HCT116 (cell line): ENCODE data around the gene IFNL1.

Experiments
- CTCF ChIP-seq, 3 experiments: fragments of 200-600 bp in 1 of 3; sonication (generic) in 1 of 3; IDR thresholded peaks in 2 of 3; conservative IDR thresholded peaks in 1 of 3; 2 replicates each; pipeline ENCODE4 v1.5.1; 2012 to 2017; ENCODE audit warnings: low read depth in 2 of 3, low read length in 2 of 3, antibody characterized with exemption in 1 of 3, borderline replicate concordance in 1 of 3, control low read depth in 1 of 3, mild to moderate bottlenecking in 1 of 3, mixed read lengths in 1 of 3, mixed run types in 1 of 3, moderate library complexity in 1 of 3; ENCODE audit not compliant: insufficient read depth in 1 of 3
- EZH2phosphoT487 ChIP-seq: fragments of 200-600 bp; IDR thresholded peaks from 2 replicates; pipeline ENCODE4 v1.6.1; 2018; ENCODE audit warnings: antibody characterized with exemption, borderline replicate concordance
- JUND ChIP-seq: IDR thresholded peaks from 2 replicates; pipeline ENCODE4 v1.6.1; 2012
- POLR2A ChIP-seq: IDR thresholded peaks from 2 replicates; pipeline ENCODE4 v1.7.0; 2011; ENCODE audit warnings: borderline replicate concordance; ENCODE audit not compliant: insufficient read depth, insufficient read length; ENCODE audit errors: extremely low read depth
- POLR2AphosphoS5 ChIP-seq: IDR thresholded peaks from 2 replicates; pipeline ENCODE4 v1.6.1; 2011; ENCODE audit warnings: mild to moderate bottlenecking, low read depth, low read length, moderate library complexity
- TCF7L2 ChIP-seq: IDR thresholded peaks from 2 replicates; pipeline ENCODE4 v1.7.0; 2011; ENCODE audit warnings: borderline replicate concordance, inconsistent platforms; ENCODE audit not compliant: insufficient read depth, insufficient read length; ENCODE audit errors: extremely low read depth
- YY1 ChIP-seq: IDR thresholded peaks from 2 replicates; pipeline ENCODE4 v1.6.1; 2011; ENCODE audit warnings: low read length, low read depth, moderate library complexity, mild to moderate bottlenecking; ENCODE audit not compliant: insufficient replicate concordance; ENCODE audit errors: extremely low read depth
- ZFX ChIP-seq: fragments of 450-650 bp; IDR thresholded peaks from 2 replicates; pipeline ENCODE4 v1.6.1; 2017
- ZNF274 ChIP-seq: fragments of 200-500 bp; sonication (Bioruptor generic); IDR thresholded peaks from 2 replicates; pipeline ENCODE4 v1.6.1; 2014; ENCODE audit warnings: mild to moderate bottlenecking, low read depth, low read length, inconsistent platforms
- TF ChIP-seq, protein P1 (sequence below): IDR thresholded peaks from 2 replicates; pipeline ENCODE4 v1.6.1; 2011; ENCODE audit warnings: mild to moderate bottlenecking, low read length, moderate library complexity; ENCODE audit not compliant: insufficient replicate concordance; ENCODE audit errors: extremely low read depth
- TF ChIP-seq, protein P2 (sequence below): IDR thresholded peaks from 2 replicates; pipeline ENCODE4 v1.6.1; 2012; ENCODE audit warnings: low read depth

- TF ChIP-seq CTCF (IDR thresholded peaks at IDR 0.05 in 2 of 3, conservative IDR thresholded peaks at IDR 0.05 in 1 of 3; ENCODE audit: borderline replicate concordance in 1 of 3, insufficient read depth in 1 of 3, low read depth in 2 of 3, low read length in 2 of 3) = no peak
- TF ChIP-seq POLR2A = no peak
- TF ChIP-seq ZNF274 = no peak
- TF ChIP-seq, protein P1, sequence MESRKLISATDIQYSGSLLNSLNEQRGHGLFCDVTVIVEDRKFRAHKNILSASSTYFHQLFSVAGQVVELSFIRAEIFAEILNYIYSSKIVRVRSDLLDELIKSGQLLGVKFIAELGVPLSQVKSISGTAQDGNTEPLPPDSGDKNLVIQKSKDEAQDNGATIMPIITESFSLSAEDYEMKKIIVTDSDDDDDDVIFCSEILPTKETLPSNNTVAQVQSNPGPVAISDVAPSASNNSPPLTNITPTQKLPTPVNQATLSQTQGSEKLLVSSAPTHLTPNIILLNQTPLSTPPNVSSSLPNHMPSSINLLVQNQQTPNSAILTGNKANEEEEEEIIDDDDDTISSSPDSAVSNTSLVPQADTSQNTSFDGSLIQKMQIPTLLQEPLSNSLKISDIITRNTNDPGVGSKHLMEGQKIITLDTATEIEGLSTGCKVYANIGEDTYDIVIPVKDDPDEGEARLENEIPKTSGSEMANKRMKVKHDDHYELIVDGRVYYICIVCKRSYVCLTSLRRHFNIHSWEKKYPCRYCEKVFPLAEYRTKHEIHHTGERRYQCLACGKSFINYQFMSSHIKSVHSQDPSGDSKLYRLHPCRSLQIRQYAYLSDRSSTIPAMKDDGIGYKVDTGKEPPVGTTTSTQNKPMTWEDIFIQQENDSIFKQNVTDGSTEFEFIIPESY = no peak
- TF ChIP-seq EZH2phosphoT487 = no peak
- no peak for TF ChIP-seq YY1
- TF ChIP-seq, protein P2, sequence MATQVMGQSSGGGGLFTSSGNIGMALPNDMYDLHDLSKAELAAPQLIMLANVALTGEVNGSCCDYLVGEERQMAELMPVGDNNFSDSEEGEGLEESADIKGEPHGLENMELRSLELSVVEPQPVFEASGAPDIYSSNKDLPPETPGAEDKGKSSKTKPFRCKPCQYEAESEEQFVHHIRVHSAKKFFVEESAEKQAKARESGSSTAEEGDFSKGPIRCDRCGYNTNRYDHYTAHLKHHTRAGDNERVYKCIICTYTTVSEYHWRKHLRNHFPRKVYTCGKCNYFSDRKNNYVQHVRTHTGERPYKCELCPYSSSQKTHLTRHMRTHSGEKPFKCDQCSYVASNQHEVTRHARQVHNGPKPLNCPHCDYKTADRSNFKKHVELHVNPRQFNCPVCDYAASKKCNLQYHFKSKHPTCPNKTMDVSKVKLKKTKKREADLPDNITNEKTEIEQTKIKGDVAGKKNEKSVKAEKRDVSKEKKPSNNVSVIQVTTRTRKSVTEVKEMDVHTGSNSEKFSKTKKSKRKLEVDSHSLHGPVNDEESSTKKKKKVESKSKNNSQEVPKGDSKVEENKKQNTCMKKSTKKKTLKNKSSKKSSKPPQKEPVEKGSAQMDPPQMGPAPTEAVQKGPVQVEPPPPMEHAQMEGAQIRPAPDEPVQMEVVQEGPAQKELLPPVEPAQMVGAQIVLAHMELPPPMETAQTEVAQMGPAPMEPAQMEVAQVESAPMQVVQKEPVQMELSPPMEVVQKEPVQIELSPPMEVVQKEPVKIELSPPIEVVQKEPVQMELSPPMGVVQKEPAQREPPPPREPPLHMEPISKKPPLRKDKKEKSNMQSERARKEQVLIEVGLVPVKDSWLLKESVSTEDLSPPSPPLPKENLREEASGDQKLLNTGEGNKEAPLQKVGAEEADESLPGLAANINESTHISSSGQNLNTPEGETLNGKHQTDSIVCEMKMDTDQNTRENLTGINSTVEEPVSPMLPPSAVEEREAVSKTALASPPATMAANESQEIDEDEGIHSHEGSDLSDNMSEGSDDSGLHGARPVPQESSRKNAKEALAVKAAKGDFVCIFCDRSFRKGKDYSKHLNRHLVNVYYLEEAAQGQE = no peak
- TF ChIP-seq TCF7L2 = no peak
- TF ChIP-seq JUND = no peak
- no peak for TF ChIP-seq ZFX
- no peak for TF ChIP-seq POLR2AphosphoS5
Measured at GRCh38 chr19:39264306-39265290, 31.6 kb upstream of the IFNL1 start.
